IMR-90 (cell line): ENCODE results near the gene RASGRP1. TPM values are rescaled to one million over a fixed set of nuclear protein-coding genes. Genes with fewer than 3 reads are reported as not detected.

Experiments
- ATAC-seq: fragments of 200-7000 bp; cut with Tn5 transposase; 2 replicates; pipeline ENCODE4 v1.9.1; 2020; ENCODE audit warnings: low read depth, mild to moderate bottlenecking, moderate library complexity
- BruUV-seq: library from RNA; stranded (reverse); fragments of 400-500 nt; replicated peaks from 2 replicates; lab custom pipeline; 2021; lab: Mats Ljungman, UMichigan
- CTCF ChIA-PET: fragments of 300-600 bp; formaldehyde crosslinking; extraction: SDS; loops from one replicate; lab custom pipeline; 2021; ENCODE audit warnings: antibody characterized with exemption; lab: Yijun Ruan, JAX
- POLR2A ChIA-PET: fragments of 300-600 bp; sonication (Branson Sonifier 250); formaldehyde crosslinking; loops from one replicate; lab custom pipeline; 2022; ENCODE audit warnings: antibody characterized with exemption; ENCODE audit not compliant: unreplicated experiment; lab: Charles Lee
- DNase-seq: peaks from one replicate; pipeline ENCODE4 v3.0.0; 2013
- H2AFZ ChIP-seq: replicated peaks from 2 replicates; pipeline ENCODE3; 2013; ENCODE audit warnings: low read length, mild to moderate bottlenecking; ENCODE audit not compliant: poor library complexity
- H2AK5ac ChIP-seq: 2 replicates; pipeline ENCODE4 v1.6.1; 2013; ENCODE audit warnings: low read depth, low read length, inconsistent platforms
- H2AK9ac ChIP-seq: replicated peaks from 2 replicates; pipeline ENCODE3; 2013; ENCODE audit warnings: mild to moderate bottlenecking, low read depth, low read length, moderate library complexity; ENCODE audit not compliant: poor library complexity
- H2BK120ac ChIP-seq: 2 replicates; pipeline ENCODE4 v1.6.1; 2013; ENCODE audit warnings: low read depth, low read length, inconsistent platforms
- H2BK15ac ChIP-seq: 3 replicates; pipeline ENCODE4 v1.6.1; 2013; ENCODE audit warnings: low read depth, low read length, inconsistent platforms
- H2BK20ac ChIP-seq: 2 replicates; pipeline ENCODE4 v1.6.1; 2013; ENCODE audit warnings: low read depth, mild to moderate bottlenecking, inconsistent platforms, low read length, moderate library complexity
- H2BK5ac ChIP-seq: 2 replicates; pipeline ENCODE4 v1.6.1; 2013; ENCODE audit warnings: mild to moderate bottlenecking, low read depth, low read length, inconsistent platforms; ENCODE audit not compliant: poor library complexity, severe bottlenecking
- H3K14ac ChIP-seq: replicated peaks from 2 replicates; pipeline ENCODE4 v1.6.1; 2013; ENCODE audit warnings: low read depth, low read length, inconsistent platforms
- H3K18ac ChIP-seq: 2 replicates; pipeline ENCODE4 v1.6.1; 2013; ENCODE audit warnings: low read depth, low read length, control low read depth
- H3K23ac ChIP-seq: 2 replicates; pipeline ENCODE4 v1.6.1; 2013; ENCODE audit warnings: low read depth, low read length, inconsistent platforms
- H3K27ac ChIP-seq: 2 replicates; pipeline ENCODE4 v1.5.1; 2013; ENCODE audit warnings: mild to moderate bottlenecking, control low read depth, low read length; ENCODE audit not compliant: insufficient read depth
- H3K27me3 ChIP-seq: 2 replicates; pipeline ENCODE4 v1.6.1; 2013; ENCODE audit warnings: low read length; ENCODE audit not compliant: control insufficient read depth, insufficient read depth
- H3K36me3 ChIP-seq: 2 replicates; pipeline ENCODE4 v1.6.1; 2013; ENCODE audit warnings: low read length, mixed read lengths; ENCODE audit not compliant: control insufficient read depth, insufficient read depth
- H3K4ac ChIP-seq: 2 replicates; pipeline ENCODE4 v1.6.1; 2013; ENCODE audit warnings: low read depth, low read length, inconsistent platforms
- H3K4me1 ChIP-seq: 2 replicates; pipeline ENCODE4 v1.6.1; 2013; ENCODE audit warnings: low read length, mixed read lengths; ENCODE audit not compliant: control insufficient read depth, insufficient read depth
- H3K4me2 ChIP-seq: 2 replicates; pipeline ENCODE4 v1.6.1; 2013; ENCODE audit warnings: low read depth, mild to moderate bottlenecking, control low read depth, low read length, moderate library complexity
- H3K4me3 ChIP-seq: 2 replicates; pipeline ENCODE4 v1.5.1; 2013; ENCODE audit warnings: low read depth, mild to moderate bottlenecking, control low read depth, low read length, moderate library complexity; ENCODE audit not compliant: insufficient read depth
- H3K56ac ChIP-seq: 2 replicates; pipeline ENCODE4 v1.6.1; 2013; ENCODE audit warnings: low read length, inconsistent platforms; ENCODE audit not compliant: insufficient read depth; ENCODE audit errors: extremely low read depth
- H3K79me1 ChIP-seq, 2 experiments: 2 replicates each; pipeline ENCODE4 v1.6.1; 2013; ENCODE audit warnings: low read length in 2 of 2, inconsistent platforms in 1 of 2, low read depth in 1 of 2
- H3K9ac ChIP-seq: 2 replicates; pipeline ENCODE4 v1.6.1; 2013; ENCODE audit warnings: low read depth, low read length, control low read depth
- H3K9me1 ChIP-seq: 2 replicates; pipeline ENCODE4 v1.6.1; 2013; ENCODE audit warnings: low read length, inconsistent platforms; ENCODE audit not compliant: insufficient read depth
- H3K9me3 ChIP-seq: 2 replicates; pipeline ENCODE4 v1.6.1; 2013; ENCODE audit warnings: low read length; ENCODE audit not compliant: control insufficient read depth, insufficient read depth
- H4K20me1 ChIP-seq: 2 replicates; pipeline ENCODE4 v1.6.1; 2013; ENCODE audit warnings: low read length, inconsistent platforms; ENCODE audit not compliant: insufficient read depth
- H4K5ac ChIP-seq: 2 replicates; pipeline ENCODE4 v1.6.1; 2013; ENCODE audit warnings: mild to moderate bottlenecking, low read depth, low read length, control low read depth
- H4K8ac ChIP-seq, 2 experiments: 2 replicates each; pipeline ENCODE4 v1.6.1; 2013; ENCODE audit warnings: low read depth in 2 of 2, low read length in 2 of 2, control low read depth in 1 of 2, inconsistent platforms in 1 of 2
- H4K91ac ChIP-seq: 2 replicates; pipeline ENCODE4 v1.6.1; 2013; ENCODE audit warnings: low read depth, low read length, inconsistent platforms; ENCODE audit not compliant: insufficient read depth
- BHLHE40 ChIP-seq: fragments of 150-350 bp; IDR thresholded peaks from 2 replicates; pipeline ENCODE4 v1.6.1; 2016; ENCODE audit warnings: mild to moderate bottlenecking, low read depth, low read length
- CEBPB ChIP-seq: IDR thresholded peaks from 2 replicates; pipeline ENCODE4 v1.6.1; 2012; ENCODE audit warnings: low read depth, low read length, improper control_type of control experiment
- MAZ ChIP-seq: IDR thresholded peaks from 2 replicates; pipeline ENCODE4 v1.6.1; 2012; ENCODE audit warnings: low read depth, mild to moderate bottlenecking, low read length, improper control_type of control experiment, moderate library complexity, borderline replicate concordance
- MXI1 ChIP-seq: IDR thresholded peaks from 2 replicates; pipeline ENCODE4 v1.6.1; 2012; ENCODE audit warnings: low read depth, mild to moderate bottlenecking, low read length, moderate library complexity, borderline replicate concordance
- NFE2L2 ChIP-seq: fragments of 150-350 bp; IDR thresholded peaks from 2 replicates; pipeline ENCODE4 v1.6.1; 2016; ENCODE audit warnings: low read depth, mild to moderate bottlenecking, low read length
- POLR2A ChIP-seq: IDR thresholded peaks from 2 replicates; pipeline ENCODE4 v1.6.1; 2012; ENCODE audit warnings: mild to moderate bottlenecking, low read depth, low read length
- RFX5 ChIP-seq: IDR thresholded peaks from 2 replicates; pipeline ENCODE4 v1.8.0; 2012; ENCODE audit warnings: low read depth, mild to moderate bottlenecking, low read length, moderate library complexity
- SMC3 ChIP-seq: fragments of 150-350 bp; IDR thresholded peaks from 2 replicates; pipeline ENCODE4 v1.6.1; 2016; ENCODE audit warnings: low read depth, mild to moderate bottlenecking, antibody characterized with exemption, low read length, moderate library complexity
- WGBS, 2 experiments: methylation state at CpG; one replicate each; pipeline versions ENCODE4 v1.1.5 to v1.1.7; 2013; ENCODE audit warnings: missing lambda C conversion rate in 2 of 2; ENCODE audit not compliant: insufficient read length in 1 of 2; ENCODE audit errors: extremely low coverage in 2 of 2; 5-methylcytosine and 5-hydroxymethylcytosine counted together
- dilution Hi-C: fragments of 300-500 bp; cut with HindIII; formaldehyde crosslinking; loops from one replicate; pipeline ENCODE4 v1.14.3; 2018; ENCODE audit warnings: low sequenced_read_pairs; ENCODE audit not compliant: unreplicated experiment
- in situ Hi-C: fragments of 300-500 bp; cut with MboI; formaldehyde crosslinking; loops from 3 replicates; pipeline ENCODE4 v1.14.3; 2019; ENCODE audit warnings: low sequenced_read_pairs, inconsistent platforms, mixed read lengths
- intact Hi-C: fragments of 100-400 bp; cut with micrococcal nuclease; formaldehyde crosslinking; loops from 2 replicates; pipeline ENCODE4 v1.10.0; 2022
- polyA plus RNA-seq, 3 experiments: library from polyadenylated mRNA; depleted of rRNA; stranded (reverse); fragments of >200 nt; gene quantifications; 2 replicates each; pipeline ENCODE4 v1.2.3, GENCODE V29; 2012; ENCODE audit warnings: low replicate concordance in 1 of 3
- total RNA-seq: library from RNA; depleted of rRNA; stranded (reverse); fragments of >200 nt; gene quantifications from 2 replicates; pipeline ENCODE4 v1.2.3, GENCODE V29; 2012
- TF ChIP-seq, protein P1 (sequence below): conservative IDR thresholded peaks from 2 replicates; pipeline ENCODE4 v1.5.1; 2012; ENCODE audit warnings: mild to moderate bottlenecking, low read depth, low read length, improper control_type of control experiment
- TF ChIP-seq, protein P2 (sequence below): fragments of 150-350 bp; IDR thresholded peaks from 2 replicates; pipeline ENCODE4 v1.6.1; 2017; ENCODE audit warnings: mild to moderate bottlenecking, antibody characterized with exemption, low read length, low read depth
- TF ChIP-seq, protein P3 (sequence below): fragments of 150-350 bp; IDR thresholded peaks from 2 replicates; pipeline ENCODE4 v1.6.1; 2016; ENCODE audit warnings: low read depth, mild to moderate bottlenecking, low read length, moderate library complexity, borderline replicate concordance

The RASGRP1 gene
- total and polyA plus RNA-seq, 2 of the 4 experiments (the other 2 are of a cell fraction): 1.4 to 3.2 TPM

DNA sequence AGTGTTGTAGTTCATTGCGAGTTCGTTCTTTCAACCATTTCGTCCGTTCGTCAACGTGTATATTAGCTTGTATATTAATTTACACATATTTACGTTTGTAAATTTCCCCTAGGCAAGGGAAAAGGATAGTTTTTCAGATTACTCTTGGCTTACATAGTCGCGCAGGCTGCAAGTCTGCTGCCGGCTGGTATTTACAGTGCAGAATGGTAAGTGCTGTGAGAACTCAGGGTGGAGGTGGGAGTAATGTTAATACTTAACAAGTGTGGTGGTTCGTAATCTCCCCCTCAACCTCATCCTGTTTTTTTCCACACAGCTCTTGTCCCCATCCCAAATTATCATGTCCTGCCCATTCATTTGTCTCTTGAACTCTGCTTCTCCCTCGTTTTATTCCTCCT, 109.9 kb downstream of the RASGRP1 start:
- ATAC-seq (peak; percentile 21; the same call in 1 of the 2 replicates), DNase-seq (peak; percentile 19)
- H3K27ac ChIP-seq: peak overlapping the region; percentile 98
- ChIA-PET CTCF (interaction anchor here (0.7 to 2.5 kb wide), 6 partner anchors 13 to 458 kb away, joined by 3 to 8 read pairs (median 4); no protein-coding TSS in a partner anchor), POLR2A (interaction anchor here (1.0 kb wide), 1 partner anchor 10 kb away, joined by 3 read pairs; no protein-coding TSS in a partner anchor)
- WGBS, 2 experiments: no CpG with 5 or more reads among the region's 12 CpGs
- no peak overlapping the region for H2BK120ac ChIP-seq
- no peak overlapping the region for H3K4ac ChIP-seq
- TF ChIP-seq SMC3 (no peak), CEBPB (no peak), MAZ (no peak), RFX5 (no peak), BHLHE40 (no peak), POLR2A (no peak), MXI1 (no peak), NFE2L2 (no peak)
- TF ChIP-seq, protein P1, sequence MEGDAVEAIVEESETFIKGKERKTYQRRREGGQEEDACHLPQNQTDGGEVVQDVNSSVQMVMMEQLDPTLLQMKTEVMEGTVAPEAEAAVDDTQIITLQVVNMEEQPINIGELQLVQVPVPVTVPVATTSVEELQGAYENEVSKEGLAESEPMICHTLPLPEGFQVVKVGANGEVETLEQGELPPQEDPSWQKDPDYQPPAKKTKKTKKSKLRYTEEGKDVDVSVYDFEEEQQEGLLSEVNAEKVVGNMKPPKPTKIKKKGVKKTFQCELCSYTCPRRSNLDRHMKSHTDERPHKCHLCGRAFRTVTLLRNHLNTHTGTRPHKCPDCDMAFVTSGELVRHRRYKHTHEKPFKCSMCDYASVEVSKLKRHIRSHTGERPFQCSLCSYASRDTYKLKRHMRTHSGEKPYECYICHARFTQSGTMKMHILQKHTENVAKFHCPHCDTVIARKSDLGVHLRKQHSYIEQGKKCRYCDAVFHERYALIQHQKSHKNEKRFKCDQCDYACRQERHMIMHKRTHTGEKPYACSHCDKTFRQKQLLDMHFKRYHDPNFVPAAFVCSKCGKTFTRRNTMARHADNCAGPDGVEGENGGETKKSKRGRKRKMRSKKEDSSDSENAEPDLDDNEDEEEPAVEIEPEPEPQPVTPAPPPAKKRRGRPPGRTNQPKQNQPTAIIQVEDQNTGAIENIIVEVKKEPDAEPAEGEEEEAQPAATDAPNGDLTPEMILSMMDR: no peak
- TF ChIP-seq, protein P2, sequence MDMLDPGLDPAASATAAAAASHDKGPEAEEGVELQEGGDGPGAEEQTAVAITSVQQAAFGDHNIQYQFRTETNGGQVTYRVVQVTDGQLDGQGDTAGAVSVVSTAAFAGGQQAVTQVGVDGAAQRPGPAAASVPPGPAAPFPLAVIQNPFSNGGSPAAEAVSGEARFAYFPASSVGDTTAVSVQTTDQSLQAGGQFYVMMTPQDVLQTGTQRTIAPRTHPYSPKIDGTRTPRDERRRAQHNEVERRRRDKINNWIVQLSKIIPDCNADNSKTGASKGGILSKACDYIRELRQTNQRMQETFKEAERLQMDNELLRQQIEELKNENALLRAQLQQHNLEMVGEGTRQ: no peak
- TF ChIP-seq, protein P3, sequence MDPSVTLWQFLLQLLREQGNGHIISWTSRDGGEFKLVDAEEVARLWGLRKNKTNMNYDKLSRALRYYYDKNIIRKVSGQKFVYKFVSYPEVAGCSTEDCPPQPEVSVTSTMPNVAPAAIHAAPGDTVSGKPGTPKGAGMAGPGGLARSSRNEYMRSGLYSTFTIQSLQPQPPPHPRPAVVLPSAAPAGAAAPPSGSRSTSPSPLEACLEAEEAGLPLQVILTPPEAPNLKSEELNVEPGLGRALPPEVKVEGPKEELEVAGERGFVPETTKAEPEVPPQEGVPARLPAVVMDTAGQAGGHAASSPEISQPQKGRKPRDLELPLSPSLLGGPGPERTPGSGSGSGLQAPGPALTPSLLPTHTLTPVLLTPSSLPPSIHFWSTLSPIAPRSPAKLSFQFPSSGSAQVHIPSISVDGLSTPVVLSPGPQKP: no peak
- H2AK5ac ChIP-seq: 0 out of 2 replicates have a peak overlapping the region, but pooled peaks have one; percentile 3
- intact Hi-C loops (no loop called here), dilution Hi-C loops (no loop called here), in situ Hi-C loops (no loop called here)
- peak overlapping the region; percentile 94 for H2BK5ac ChIP-seq
- H3K9me3 ChIP-seq: no peaks in the 10 kb centered on the region
- peaks cover 3% of the 10 kb centered on the region; the same call in 1 of the 2 replicates for H3K4me1 ChIP-seq
- H3K27me3 ChIP-seq: 0 out of 2 replicates have a peak, but pooled peaks cover 3% of the 10 kb centered on the region
- H2AK9ac ChIP-seq: no peak overlapping the region
- peaks cover 16% of the 10 kb centered on the region for H3K9me1 ChIP-seq
- H2BK20ac ChIP-seq: no peak overlapping the region
- peak overlapping the region; percentile 32; the same call in 1 of the 2 replicates for H3K18ac ChIP-seq
- H3K14ac ChIP-seq: peak overlapping the region; percentile 30
- H3K4me3 ChIP-seq: peak overlapping the region; percentile 87
- H4K5ac ChIP-seq: peak overlapping the region; percentile 14; the same call in 1 of the 2 replicates
- peaks cover 33 to 47% of the 10 kb centered on the region in 2 experiments for H3K79me1 ChIP-seq
- H4K8ac ChIP-seq: peak overlapping the region; percentile 81 to 99; a peak in 2 of 4 replicates
- H3K9ac ChIP-seq: peak overlapping the region; percentile 99
- H2AFZ ChIP-seq: peak overlapping the region; percentile 99
- TSS peak; percentile 70 for BruUV-seq
- H3K23ac ChIP-seq: peak overlapping the region; percentile 61
- peak overlapping the region; percentile 95 for H3K4me2 ChIP-seq
- H3K56ac ChIP-seq: peak overlapping the region; percentile 31; the same call in 1 of the 2 replicates
- H4K20me1 ChIP-seq: no peaks in the 10 kb centered on the region; the same call in 1 of the 2 replicates
- H2BK15ac ChIP-seq: no peak overlapping the region
- H4K91ac ChIP-seq: 0 out of 2 replicates have a peak overlapping the region, but pooled peaks have one; percentile 96
- peaks cover 4% of the 10 kb centered on the region; the same call in 1 of the 2 replicates for H3K36me3 ChIP-seq
